UCSD-AML1 (cell line): Measurements from ENCODE around the gene PLPP4.

Source experiments
- DNase-seq: peaks from one replicate; lab custom pipeline; 2025; ENCODE audit not compliant: unreplicated experiment; lab: John Stamatoyannopoulos, UW

PLPP4 gene

GRCh38 chr10:120456626-120457430 lies at the start of gene PLPP4:
TSS of gene PLPP4 (plus strand) at chr10:120457227. CDS start at chr10:120457306, 79 bp downstream.
- DNase-seq: no peak

GRCh38 chr10:120409816-120410215 lies 47.2 kb upstream of the PLPP4 start:
- no peak for DNase-seq

GRCh38 chr10:120414946-120415345 lies 42.1 kb upstream of the PLPP4 start:
- no peak for DNase-seq

- DNase-seq: no peak
These were observed 41.2 kb upstream of the PLPP4 start for GRCh38 chr10:120415709-120416330.

GRCh38 chr10:120420421-120420820 lies 36.6 kb upstream of the PLPP4 start:
- DNase-seq: no peak

- no peak for DNase-seq
These were observed 35.8 kb upstream of the PLPP4 start for GRCh38 chr10:120421250-120421649.

GRCh38 chr10:120422457-120422856 lies 34.6 kb upstream of the PLPP4 start:
- no peak for DNase-seq

- peak; percentile 43 for DNase-seq
These were observed 33.4 kb upstream of the PLPP4 start for GRCh38 chr10:120423431-120424197.

GRCh38 chr10:120424198-120424464 lies 32.9 kb upstream of the PLPP4 start:
- no peak for DNase-seq

- DNase-seq: no peak
These were observed 30.7 kb upstream of the PLPP4 start for GRCh38 chr10:120426306-120426705.

GRCh38 chr10:120428754-120429153 lies 28.3 kb upstream of the PLPP4 start:
- no peak for DNase-seq

GRCh38 chr10:120429395-120429794 lies 27.6 kb upstream of the PLPP4 start:
- no peak for DNase-seq

GRCh38 chr10:120431251-120431651 lies 25.8 kb upstream of the PLPP4 start:
- DNase-seq: no peak

- DNase-seq: no peak
These were observed 24.8 kb upstream of the PLPP4 start for GRCh38 chr10:120432209-120432608.

- DNase-seq: no peak
These were observed 23.9 kb upstream of the PLPP4 start for GRCh38 chr10:120433141-120433540.

- no peak for DNase-seq
These were observed 20.5 kb upstream of the PLPP4 start for GRCh38 chr10:120436439-120437112.

- DNase-seq: no peak
These were observed 19.5 kb upstream of the PLPP4 start for GRCh38 chr10:120437541-120437940.

- no peak for DNase-seq
These were observed 5.1 kb upstream of the PLPP4 start for GRCh38 chr10:120451968-120452367.

- DNase-seq: no peak
These were observed 3.7 kb upstream of the PLPP4 start for GRCh38 chr10:120453319-120453718.

- DNase-seq: no peak
These were observed 3.1 kb upstream of the PLPP4 start for GRCh38 chr10:120453886-120454285.

GRCh38 chr10:120455004-120455403 lies 2.0 kb upstream of the PLPP4 start:
- no peak for DNase-seq

GRCh38 chr10:120455606-120456005 lies 1.4 kb upstream of the PLPP4 start:
- DNase-seq: no peak
